BLaER1 (cell line): ENCODE measurements around the gene DGKQ.

Source experiments
- H3K27ac ChIP-seq: shearing (Covaris generic); formaldehyde crosslinking; 2 replicates; pipeline ENCODE4 v1.8.1; 2022
- H3K27me3 ChIP-seq: shearing (Covaris generic); formaldehyde crosslinking; 2 replicates; pipeline ENCODE4 v1.8.1; 2022
- H3K36me3 ChIP-seq: shearing (Covaris generic); formaldehyde crosslinking; 2 replicates; pipeline ENCODE4 v1.8.1; 2022
- H3K4me1 ChIP-seq: shearing (Covaris generic); formaldehyde crosslinking; 2 replicates; pipeline ENCODE4 v1.8.1; 2022
- H3K4me2 ChIP-seq: shearing (Covaris generic); formaldehyde crosslinking; 2 replicates; pipeline ENCODE4 v1.8.1; 2022
- H3K4me3 ChIP-seq: shearing (Covaris generic); formaldehyde crosslinking; 2 replicates; pipeline ENCODE4 v1.8.1; 2022
- H3K9ac ChIP-seq: shearing (Covaris generic); formaldehyde crosslinking; 2 replicates; pipeline ENCODE4 v1.8.1; 2022
- H3K9me3 ChIP-seq: shearing (Covaris generic); formaldehyde crosslinking; 2 replicates; pipeline ENCODE4 v1.8.1; 2022
- H4K20me1 ChIP-seq: shearing (Covaris generic); formaldehyde crosslinking; 2 replicates; pipeline ENCODE4 v1.8.1; 2022
- Cebpa-rat ChIP-seq: shearing (Covaris generic); IDR thresholded peaks from 2 replicates; pipeline ENCODE4 v1.8.1; 2022

Gene DGKQ

GRCh38 chr4:1017706-1018105 is 44.3 kb upstream of the DGKQ start:
- no peak for TF ChIP-seq Cebpa-rat
- Histone ChIP-seq H3K27ac (peak overlapping the region; percentile 63), H3K4me3 (peak overlapping the region; percentile 41), H3K9me3 (no peaks in the 10 kb centered on the region), H3K36me3 (peaks cover 27% of the 10 kb centered on the region), H3K9ac (peak overlapping the region; percentile 69), H3K4me1 (peaks cover 94% of the 10 kb centered on the region), H4K20me1 (peaks cover 94% of the 10 kb centered on the region), H3K4me2 (peak overlapping the region; percentile 98), H3K27me3 (no peaks in the 10 kb centered on the region)

- peak overlapping the region; percentile 63 for H3K27ac ChIP-seq
- peak overlapping the region; percentile 45; the same call in 1 of the 2 replicates for H3K4me3 ChIP-seq
- no peak for TF ChIP-seq Cebpa-rat
- H3K36me3 ChIP-seq: peaks cover 22% of the 10 kb centered on the region
- peak overlapping the region; percentile 98 for H3K4me2 ChIP-seq
- no peaks in the 10 kb centered on the region for H3K9me3 ChIP-seq
- H4K20me1 ChIP-seq: peaks cover 94% of the 10 kb centered on the region
- no peaks in the 10 kb centered on the region for H3K27me3 ChIP-seq
- H3K4me1 ChIP-seq: peaks cover 93% of the 10 kb centered on the region
- H3K9ac ChIP-seq: peak overlapping the region; percentile 69
Observed at GRCh38 chr4:1017211-1017610, 43.8 kb upstream of the DGKQ start.

- Histone ChIP-seq H3K9me3 (no peaks in the 10 kb centered on the region), H3K4me2 (peak overlapping the region; percentile 98), H3K27ac (peak overlapping the region; percentile 69), H3K9ac (peak overlapping the region; percentile 70), H3K4me3 (peak overlapping the region; percentile 45; the same call in 1 of the 2 replicates), H3K4me1 (peaks cover 85% of the 10 kb centered on the region), H3K36me3 (peaks cover 20% of the 10 kb centered on the region), H3K27me3 (peaks cover 4% of the 10 kb centered on the region), H4K20me1 (peaks cover 86% of the 10 kb centered on the region)
- TF ChIP-seq Cebpa-rat: no peak
Observed at GRCh38 chr4:1015746-1016145, 42.4 kb upstream of the DGKQ start.

- peak overlapping the region; percentile 69; the same call in 1 of the 2 replicates for H3K27ac ChIP-seq
- peaks cover 90% of the 10 kb centered on the region for H4K20me1 ChIP-seq
- H3K4me1 ChIP-seq: peaks cover 88% of the 10 kb centered on the region
- H3K4me2 ChIP-seq: peak overlapping the region; percentile 98
- peaks cover 10% of the 10 kb centered on the region for H3K27me3 ChIP-seq
- H3K9me3 ChIP-seq: no peaks in the 10 kb centered on the region
- no peak overlapping the region for H3K4me3 ChIP-seq
- peaks cover 20% of the 10 kb centered on the region for H3K36me3 ChIP-seq
- no peak for TF ChIP-seq Cebpa-rat
- H3K9ac ChIP-seq: peak overlapping the region; percentile 70; the same call in 1 of the 2 replicates
Observed at GRCh38 chr4:1015179-1015578, 41.8 kb upstream of the DGKQ start.

GRCh38 chr4:1014291-1015167 is 41.2 kb upstream of the DGKQ start:
- Histone ChIP-seq H4K20me1 (peaks cover 87% of the 10 kb centered on the region), H3K9me3 (no peaks in the 10 kb centered on the region), H3K27me3 (peaks cover 15% of the 10 kb centered on the region), H3K4me1 (peaks cover 86% of the 10 kb centered on the region), H3K27ac (peak overlapping the region; percentile 69; the same call in 1 of the 2 replicates), H3K4me3 (no peak overlapping the region), H3K36me3 (peaks cover 20% of the 10 kb centered on the region), H3K9ac (peak overlapping the region; percentile 70; the same call in 1 of the 2 replicates), H3K4me2 (peak overlapping the region; percentile 98)
- no peak for TF ChIP-seq Cebpa-rat

- H3K9ac ChIP-seq: peak overlapping the region; percentile 81
- peaks cover 83% of the 10 kb centered on the region for H3K4me1 ChIP-seq
- H3K4me3 ChIP-seq: no peak overlapping the region
- H3K9me3 ChIP-seq: no peaks in the 10 kb centered on the region
- peaks cover 24% of the 10 kb centered on the region for H3K27me3 ChIP-seq
- H4K20me1 ChIP-seq: peaks cover 82% of the 10 kb centered on the region
- TF ChIP-seq Cebpa-rat: no peak
- peaks cover 20% of the 10 kb centered on the region for H3K36me3 ChIP-seq
- no peak overlapping the region; the same call in 1 of the 2 replicates for H3K27ac ChIP-seq
- H3K4me2 ChIP-seq: peak overlapping the region; percentile 98
Observed at GRCh38 chr4:1013225-1014073, 40.1 kb upstream of the DGKQ start.

- Histone ChIP-seq H3K4me1 (peaks cover 71% of the 10 kb centered on the region), H3K4me2 (peak overlapping the region; percentile 98)
Observed at GRCh38 chr4:1012034-1012739, 38.8 kb upstream of the DGKQ start.

GRCh38 chr4:1011666-1012033 is 38.3 kb upstream of the DGKQ start:
- Histone ChIP-seq H3K4me2 (no peak overlapping the region), H3K4me3 (peak overlapping the region; percentile 76), H3K4me1 (peaks cover 65% of the 10 kb centered on the region), H3K36me3 (peaks cover 20% of the 10 kb centered on the region), H3K9ac (no peak overlapping the region), H3K9me3 (peaks cover 5% of the 10 kb centered on the region; the same call in 1 of the 2 replicates), H3K27me3 (peaks cover 42% of the 10 kb centered on the region), H3K27ac (no peak overlapping the region), H4K20me1 (peaks cover 64% of the 10 kb centered on the region)
- TF ChIP-seq Cebpa-rat: no peak

More at GRCh38 chr4:1012034-1012739, 38.8 kb upstream of the DGKQ start:
- Histone ChIP-seq H3K9me3 (no peaks in the 10 kb centered on the region), H3K27me3 (peaks cover 37% of the 10 kb centered on the region), H3K4me3 (peak overlapping the region; percentile 76), H4K20me1 (peaks cover 69% of the 10 kb centered on the region), H3K36me3 (peaks cover 20% of the 10 kb centered on the region), H3K27ac (peak overlapping the region; percentile 71), H3K9ac (peak overlapping the region; percentile 81)
- TF ChIP-seq Cebpa-rat: no peak
